B cell (primary cell): ENCODE results near the gene COPS7B. TPM values are rescaled to one million over a fixed set of nuclear protein-coding genes. Genes with fewer than 3 reads are reported as not detected.

Experiments used
- ATAC-seq: fragments of 200-7000 bp; cut with Tn5 transposase; one replicate; pipeline ENCODE4 v1.10.0; 2021; ENCODE audit warnings: low read depth, mild to moderate bottlenecking, moderate number of reproducible peaks, moderate library complexity
- CTCF ChIA-PET: fragments of 350-600 bp; sonication (Branson Sonifier 250); formaldehyde crosslinking; loops from one replicate; lab custom pipeline; 2021; ENCODE audit warnings: antibody characterized with exemption, inconsistent platforms; lab: Charles Lee
- POLR2A ChIA-PET: fragments of 350-600 bp; sonication (Branson Sonifier 250); formaldehyde crosslinking; loops from one replicate; lab custom pipeline; 2021; ENCODE audit warnings: antibody characterized with exemption; lab: Charles Lee
- DNase-seq: peaks from one replicate; pipeline ENCODE4 v3.0.0; 2013
- H2AFZ ChIP-seq: 2 replicates; pipeline ENCODE4 v1.6.1; 2012; ENCODE audit warnings: mild to moderate bottlenecking, low read depth, low read length; ENCODE audit not compliant: insufficient read depth, poor library complexity, severe bottlenecking
- H3K27ac ChIP-seq, 2 donors: 1 replicate in 1 of 2; 2 replicates in 1 of 2; pipeline ENCODE4 v1.5.1; 2012 to 2013; ENCODE audit warnings: low read length in 2 of 2, mild to moderate bottlenecking in 2 of 2, moderate library complexity in 1 of 2
- H3K27me3 ChIP-seq, 4 experiments: fragments of 200-600 bp in 1 of 4; sonication (generic) in 1 of 4; replicated peaks in 1 of 4; 1 replicate in 2 of 4; 2 replicates in 2 of 4; pipeline versions ENCODE4 v1.6.1 to v1.7.0; 2013 to 2016; ENCODE audit warnings: low read length in 3 of 4, mild to moderate bottlenecking in 2 of 4, mixed read lengths in 1 of 4, moderate library complexity in 1 of 4; ENCODE audit not compliant: insufficient read depth in 4 of 4, control insufficient read depth in 3 of 4; ENCODE audit errors: control extremely low read depth in 1 of 4
- H3K36me3 ChIP-seq, 2 experiments: replicated peaks in 1 of 2; 1 replicate in 1 of 2; 2 replicates in 1 of 2; pipeline versions ENCODE4 v1.6.1 to v1.7.1; 2013; ENCODE audit warnings: low read length in 1 of 2; ENCODE audit not compliant: insufficient read depth in 2 of 2, control insufficient read depth in 1 of 2; ENCODE audit errors: control extremely low read depth in 1 of 2, extremely low read depth in 1 of 2
- H3K4me1 ChIP-seq, 2 donors: fragments of 200-600 bp in 1 of 2; sonication (generic) in 1 of 2; 1 replicate in 1 of 2; 2 replicates in 1 of 2; pipeline versions ENCODE4 v1.5.1 to v1.6.1; 2013 to 2017; ENCODE audit warnings: low read length in 2 of 2; ENCODE audit not compliant: control insufficient read depth in 2 of 2, insufficient read depth in 2 of 2
- H3K4me2 ChIP-seq: replicated peaks from 2 replicates; pipeline ENCODE3; 2012; ENCODE audit warnings: mild to moderate bottlenecking, low read depth, low read length; ENCODE audit not compliant: poor library complexity, severe bottlenecking
- H3K4me3 ChIP-seq, 5 experiments: fragments of 200-600 bp in 1 of 5; sonication (generic) in 1 of 5; 1 replicate in 3 of 5; 2 replicates in 2 of 5; pipeline versions ENCODE4 v1.5.1 to v1.7.0; 2011 to 2016; ENCODE audit warnings: low read length in 4 of 5, mild to moderate bottlenecking in 4 of 5, low read depth in 2 of 5, control low read depth in 1 of 5, moderate library complexity in 1 of 5; ENCODE audit not compliant: insufficient read depth in 1 of 5; ENCODE audit errors: control extremely low read depth in 1 of 5, extremely low read depth in 1 of 5
- H3K79me2 ChIP-seq: fragments of 200-600 bp; sonication (generic); one replicate; pipeline ENCODE4 v1.6.0; 2016; ENCODE audit warnings: low read length; ENCODE audit not compliant: control insufficient read depth, insufficient read depth
- H3K9ac ChIP-seq: fragments of 200-600 bp; sonication (generic); 2 replicates; pipeline ENCODE4 v1.6.1; 2017; ENCODE audit warnings: mild to moderate bottlenecking, low read length, moderate library complexity
- H3K9me3 ChIP-seq, 3 donors: one replicate each; pipeline versions ENCODE4 v1.6.1 to v1.7.1; 2013; ENCODE audit warnings: low read length in 2 of 3; ENCODE audit not compliant: control insufficient read depth in 2 of 3, insufficient read depth in 1 of 3; ENCODE audit errors: control extremely low read depth in 1 of 3
- H4K20me1 ChIP-seq: 2 replicates; pipeline ENCODE4 v1.6.0; 2012; ENCODE audit warnings: mild to moderate bottlenecking, low read length; ENCODE audit not compliant: insufficient read depth, control insufficient read depth, poor library complexity, severe bottlenecking
- H3K27ac Mint-ChIP-seq: one replicate; pipeline ENCODE4 v1.8.0; 2021; ENCODE audit warnings: mixed read lengths
- H3K27me3 Mint-ChIP-seq: one replicate; pipeline ENCODE4 v1.8.0; 2021; ENCODE audit warnings: mixed read lengths
- H3K4me1 Mint-ChIP-seq: one replicate; pipeline ENCODE4 v1.8.0; 2021; ENCODE audit warnings: mixed read lengths
- H3K4me3 Mint-ChIP-seq: one replicate; pipeline ENCODE4 v1.8.0; 2021; ENCODE audit warnings: mixed read lengths
- H3K9me3 Mint-ChIP-seq: one replicate; pipeline ENCODE4 v1.8.0; 2022; ENCODE audit warnings: mixed read lengths; ENCODE audit not compliant: insufficient read depth
- CTCF ChIP-seq: fragments of 200-600 bp; IDR thresholded peaks from one replicate; pipeline ENCODE4 v1.8.0; 2022; ENCODE audit warnings: antibody characterized with exemption, mild to moderate bottlenecking
- EZH2 ChIP-seq: IDR thresholded peaks from 2 replicates; pipeline ENCODE4 v1.6.1; 2012; ENCODE audit warnings: borderline replicate concordance, low read depth, mild to moderate bottlenecking, moderate library complexity, low read length; ENCODE audit not compliant: insufficient read depth, poor library complexity, severe bottlenecking
- WGBS: methylation state at CpG from one replicate; pipeline ENCODE4 v1.1.5; 2013; ENCODE audit warnings: missing lambda C conversion rate; ENCODE audit not compliant: insufficient coverage; 5-methylcytosine and 5-hydroxymethylcytosine counted together
- intact Hi-C: fragments of 100-400 bp; cut with micrococcal nuclease; formaldehyde crosslinking; loops from one replicate; pipeline ENCODE4 v1.10.0; 2022
- polyA plus RNA-seq: library from polyadenylated mRNA; depleted of rRNA; stranded (reverse); fragments of >200 nt; gene quantifications from 2 replicates; pipeline ENCODE4 v1.2.3, GENCODE V29; 2012
- total RNA-seq, 2 donors: library from RNA; stranded (reverse); fragments of 120-200 nt in 1 of 2; gene quantifications; 1 replicate in 1 of 2; 2 replicates in 1 of 2; pipeline versions ENCODE4 v1.2.3 to v1.2.4, GENCODE V29; 2013 to 2022

Gene COPS7B
- total and polyA plus RNA-seq, 2 donors (not counting 1 experiment from before 2014, with no cell fraction given): 52.7 to 70.8 TPM

GRCh38 chr2:231780123-231780908 lies 5.9 kb upstream of the COPS7B start:
- Mint-ChIP-seq H3K27ac (peak overlapping the region; percentile 97), H3K27me3 (no peaks in the 10 kb centered on the region), H3K4me3 (peak overlapping the region; percentile 100), H3K9me3 (no peaks in the 10 kb centered on the region), H3K4me1 (peaks cover 54% of the 10 kb centered on the region)
- Histone ChIP-seq H3K4me2 (peak overlapping the region; percentile 82), H3K79me2 (peaks cover 71% of the 10 kb centered on the region), H3K9me3 (no peaks in the 10 kb centered on the region), H3K4me3 (peak overlapping the region; percentile 26 to 90 (median 80)), H3K4me1 (peaks cover 21 to 24% of the 10 kb centered on the region in 2 donors), H4K20me1 (no peaks in the 10 kb centered on the region), H3K36me3 (no peaks in the 10 kb centered on the region), H2AFZ (peak overlapping the region; percentile 86), H3K27ac (peak overlapping the region in 1 of 2 donors; percentile 87), H3K9ac (peak overlapping the region; percentile 82), H3K27me3 (no peaks in the 10 kb centered on the region)
- ATAC-seq (no peak), DNase-seq (peak; percentile 39)
- intact Hi-C loops: loop anchor here (2.0 kb wide), 5 partner anchors 74 to 770 kb away; partner anchors contain the start of genes EIF4E2, NCL and TIGD1
- TF ChIP-seq CTCF (no peak), EZH2 (no peak)
- 13% methylated on average over 41 of the region's 51 CpGs for WGBS
- POLR2A ChIA-PET: interaction anchor here (1.2 to 1.3 kb wide), 2 partner anchors 166 to 315 kb away, joined by 3 to 9 read pairs; no protein-coding TSS in a partner anchor
- CTCF ChIA-PET: interaction anchor here (1.0 to 1.5 kb wide), 4 partner anchors 20 to 167 kb away, joined by 3 to 4 read pairs (median 4); no protein-coding TSS in a partner anchor
